ENCODE data around the gene MARK3. TPM values are rescaled to one million over a fixed set of nuclear protein-coding genes. Genes with fewer than 3 reads are reported as not detected.

MARK3 gene
- total and polyA plus RNA-seq, 2 donors from 2014 or later, result 39.8 to 83.1 TPM

DNA sequence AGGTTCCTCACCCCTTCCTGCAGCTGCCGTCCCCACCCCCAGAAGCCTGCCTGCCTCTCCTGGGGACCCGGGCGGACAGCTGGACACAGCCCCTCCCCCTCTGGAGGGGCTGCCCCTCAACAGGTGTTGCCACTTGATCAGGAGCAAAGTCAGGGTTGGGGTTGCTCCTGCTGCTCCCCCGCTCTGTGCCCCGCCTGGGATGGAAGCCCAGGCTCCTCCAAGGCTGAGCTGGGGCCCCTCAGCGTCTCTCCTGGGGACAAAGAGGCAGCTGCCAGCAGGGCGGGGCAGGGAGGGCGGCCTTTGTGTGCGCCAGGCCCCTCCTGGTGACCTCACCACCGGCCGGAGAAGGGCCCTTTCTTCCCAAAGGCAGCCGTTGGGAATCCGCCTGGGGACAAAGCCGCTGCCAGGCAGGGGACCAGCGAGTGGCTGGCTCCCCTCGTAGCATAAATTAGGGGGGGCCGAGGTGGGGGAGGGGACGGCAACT lies 157.4 kb downstream of the MARK3 start:
- no peak overlapping the region for H3K9ac ChIP-seq (ENCODE audit: low read length in 3 of 3)
- TF ChIP-seq, protein P1, sequence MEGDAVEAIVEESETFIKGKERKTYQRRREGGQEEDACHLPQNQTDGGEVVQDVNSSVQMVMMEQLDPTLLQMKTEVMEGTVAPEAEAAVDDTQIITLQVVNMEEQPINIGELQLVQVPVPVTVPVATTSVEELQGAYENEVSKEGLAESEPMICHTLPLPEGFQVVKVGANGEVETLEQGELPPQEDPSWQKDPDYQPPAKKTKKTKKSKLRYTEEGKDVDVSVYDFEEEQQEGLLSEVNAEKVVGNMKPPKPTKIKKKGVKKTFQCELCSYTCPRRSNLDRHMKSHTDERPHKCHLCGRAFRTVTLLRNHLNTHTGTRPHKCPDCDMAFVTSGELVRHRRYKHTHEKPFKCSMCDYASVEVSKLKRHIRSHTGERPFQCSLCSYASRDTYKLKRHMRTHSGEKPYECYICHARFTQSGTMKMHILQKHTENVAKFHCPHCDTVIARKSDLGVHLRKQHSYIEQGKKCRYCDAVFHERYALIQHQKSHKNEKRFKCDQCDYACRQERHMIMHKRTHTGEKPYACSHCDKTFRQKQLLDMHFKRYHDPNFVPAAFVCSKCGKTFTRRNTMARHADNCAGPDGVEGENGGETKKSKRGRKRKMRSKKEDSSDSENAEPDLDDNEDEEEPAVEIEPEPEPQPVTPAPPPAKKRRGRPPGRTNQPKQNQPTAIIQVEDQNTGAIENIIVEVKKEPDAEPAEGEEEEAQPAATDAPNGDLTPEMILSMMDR (IDR thresholded peaks at IDR 0.05; ENCODE audit: borderline replicate concordance, extremely low read depth, insufficient read depth), result no peak
- no peaks in the 10 kb centered on the region for H3K9me3 ChIP-seq (ENCODE audit: control insufficient read depth in 2 of 3, insufficient read depth in 1 of 3, low read length in 3 of 3)
- DNase-seq, result peak in 4 of 5 donors; percentile 65 to 87 (median 81)
- intact Hi-C loops (cut with DNase I), result no loop called here
- no peaks in the 10 kb centered on the region for H3K36me3 ChIP-seq (ENCODE audit: control insufficient read depth in 2 of 3, insufficient read depth in 3 of 3, low read length in 3 of 3)
- H3K4me3 ChIP-seq (ENCODE audit: low read length in 3 of 3), result no peak overlapping the region
- H3K27ac ChIP-seq (ENCODE audit: low read depth in 2 of 2, low read length in 2 of 2), result no peak overlapping the region
- no peak for FAIRE-seq
- H3K4me1 ChIP-seq (ENCODE audit: control insufficient read depth in 2 of 3, insufficient read depth in 2 of 3, low read depth in 1 of 3, low read length in 3 of 3), result peaks cover 0 to 15% (median 0%) of the 10 kb centered on the region in 3 donors
- H3K27me3 ChIP-seq (ENCODE audit: control insufficient read depth, insufficient read depth, low read length), result no peaks in the 10 kb centered on the region

DNA sequence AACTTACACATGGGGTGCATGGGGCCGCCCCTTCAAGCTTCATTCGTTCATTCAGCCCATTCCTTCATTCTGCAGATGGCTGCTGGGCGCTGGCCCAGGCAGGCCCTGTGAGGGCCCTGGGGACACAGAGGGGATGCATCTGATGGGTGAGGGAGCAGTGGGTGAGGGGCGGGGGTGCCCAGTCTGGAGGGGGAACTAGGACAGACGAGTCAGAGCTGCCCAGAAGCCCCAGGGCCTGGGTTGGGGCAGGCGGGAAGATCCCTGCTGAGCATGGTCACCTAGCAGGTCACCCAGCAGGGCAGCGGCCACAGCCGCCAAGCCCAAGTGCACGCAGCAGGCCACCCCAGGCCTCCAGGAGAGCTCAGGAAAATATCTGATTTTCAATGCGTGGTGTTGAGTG lies 157.9 kb downstream of the MARK3 start:
- intact Hi-C loops (cut with DNase I), result no loop called here
- Histone ChIP-seq H3K4me3 (ENCODE audit: low read length in 3 of 3) (no peak overlapping the region), H3K9ac (ENCODE audit: low read length in 3 of 3) (no peak overlapping the region)

DNA sequence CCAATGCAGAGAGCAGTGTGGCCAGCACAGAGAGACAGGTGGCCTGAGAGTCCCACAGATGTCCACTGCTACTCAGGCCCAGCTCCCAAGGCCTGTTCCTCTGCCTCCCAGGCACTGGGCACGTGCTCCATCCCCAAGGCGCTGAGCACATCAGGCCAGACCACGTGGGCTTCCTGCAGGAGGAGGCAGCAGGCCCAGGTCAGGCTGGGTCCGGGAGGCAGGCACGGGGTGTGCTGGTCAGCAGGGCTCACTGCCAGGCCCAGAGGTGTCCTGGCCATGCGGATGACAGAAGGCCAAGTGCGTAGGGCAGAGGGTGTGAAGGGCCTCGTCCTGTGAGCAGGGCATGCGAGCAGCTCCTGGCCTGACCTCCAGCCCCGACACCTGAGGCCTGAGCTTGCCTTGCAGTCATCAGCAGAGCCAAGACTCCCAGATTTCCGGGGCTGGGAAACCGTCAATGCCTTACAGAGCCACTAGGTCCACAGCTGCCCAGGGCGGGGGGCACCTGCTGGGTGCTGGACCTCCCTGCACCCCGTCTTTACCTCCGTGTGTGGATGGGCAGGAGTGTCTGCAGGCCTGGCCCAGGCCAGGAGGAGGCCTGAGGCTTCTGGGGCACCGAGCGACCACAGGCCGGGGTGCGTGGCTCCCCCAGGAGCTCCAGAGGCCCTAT lies 158.6 kb downstream of the MARK3 start:
- H3K9me3 ChIP-seq (ENCODE audit: control insufficient read depth in 2 of 3, insufficient read depth in 1 of 3, low read length in 3 of 3), result no peaks in the 10 kb centered on the region
- intact Hi-C loops (cut with DNase I), result no loop called here
- no peak overlapping the region for H3K9ac ChIP-seq (ENCODE audit: low read length in 3 of 3)
- no peaks in the 10 kb centered on the region for H3K36me3 ChIP-seq (ENCODE audit: control insufficient read depth in 2 of 3, insufficient read depth in 3 of 3, low read length in 3 of 3)
- H3K27me3 ChIP-seq (ENCODE audit: control insufficient read depth, insufficient read depth, low read length), result no peaks in the 10 kb centered on the region
- peaks cover 0 to 9% (median 0%) of the 10 kb centered on the region in 3 donors for H3K4me1 ChIP-seq (ENCODE audit: control insufficient read depth in 2 of 3, insufficient read depth in 2 of 3, low read depth in 1 of 3, low read length in 3 of 3)
- TF ChIP-seq, protein P1 (IDR thresholded peaks at IDR 0.05; ENCODE audit: borderline replicate concordance, extremely low read depth, insufficient read depth), result no peak
- no peak for FAIRE-seq
- peak in 1 of 5 donors; percentile 74 for DNase-seq
- no peak overlapping the region for H3K4me3 ChIP-seq (ENCODE audit: low read length in 3 of 3)
- no peak overlapping the region for H3K27ac ChIP-seq (ENCODE audit: low read depth in 2 of 2, low read length in 2 of 2)

More for the DNA sequence above, 157.9 kb downstream of the MARK3 start:
- no peak for FAIRE-seq
- H3K27ac ChIP-seq (ENCODE audit: low read depth in 2 of 2, low read length in 2 of 2), result no peak overlapping the region
- H3K9me3 ChIP-seq (ENCODE audit: control insufficient read depth in 2 of 3, insufficient read depth in 1 of 3, low read length in 3 of 3), result no peaks in the 10 kb centered on the region
- DNase-seq, result peak in 1 of 5 donors; percentile 80
- TF ChIP-seq, protein P1 (IDR thresholded peaks at IDR 0.05; ENCODE audit: borderline replicate concordance, extremely low read depth, insufficient read depth), result no peak
- no peaks in the 10 kb centered on the region for H3K36me3 ChIP-seq (ENCODE audit: control insufficient read depth in 2 of 3, insufficient read depth in 3 of 3, low read length in 3 of 3)
- H3K27me3 ChIP-seq (ENCODE audit: control insufficient read depth, insufficient read depth, low read length), result no peaks in the 10 kb centered on the region
- H3K4me1 ChIP-seq (ENCODE audit: control insufficient read depth in 2 of 3, insufficient read depth in 2 of 3, low read depth in 1 of 3, low read length in 3 of 3), result peaks cover 0 to 15% (median 0%) of the 10 kb centered on the region in 3 donors
